B cell (primary cell): ENCODE measurements around the gene ARHGAP15. TPM values are rescaled to one million over a fixed set of nuclear protein-coding genes. Genes with fewer than 3 reads are reported as not detected.

ENCODE experiments used
- ATAC-seq: fragments of 200-7000 bp; cut with Tn5 transposase; one replicate; pipeline ENCODE4 v1.10.0; 2021; ENCODE audit warnings: low read depth, mild to moderate bottlenecking, moderate number of reproducible peaks, moderate library complexity
- CTCF ChIA-PET: fragments of 350-600 bp; sonication (Branson Sonifier 250); formaldehyde crosslinking; loops from one replicate; lab custom pipeline; 2021; ENCODE audit warnings: antibody characterized with exemption, inconsistent platforms; lab: Charles Lee
- POLR2A ChIA-PET: fragments of 350-600 bp; sonication (Branson Sonifier 250); formaldehyde crosslinking; loops from one replicate; lab custom pipeline; 2021; ENCODE audit warnings: antibody characterized with exemption; lab: Charles Lee
- DNase-seq: peaks from one replicate; pipeline ENCODE4 v3.0.0; 2013
- H2AFZ ChIP-seq: 2 replicates; pipeline ENCODE4 v1.6.1; 2012; ENCODE audit warnings: mild to moderate bottlenecking, low read depth, low read length; ENCODE audit not compliant: insufficient read depth, poor library complexity, severe bottlenecking
- H3K27ac ChIP-seq, 2 donors: 1 replicate in 1 of 2; 2 replicates in 1 of 2; pipeline ENCODE4 v1.5.1; 2012 to 2013; ENCODE audit warnings: low read length in 2 of 2, mild to moderate bottlenecking in 2 of 2, moderate library complexity in 1 of 2
- H3K27me3 ChIP-seq, 4 experiments: fragments of 200-600 bp in 1 of 4; sonication (generic) in 1 of 4; replicated peaks in 1 of 4; 1 replicate in 2 of 4; 2 replicates in 2 of 4; pipeline versions ENCODE4 v1.6.1 to v1.7.0; 2013 to 2016; ENCODE audit warnings: low read length in 3 of 4, mild to moderate bottlenecking in 2 of 4, mixed read lengths in 1 of 4, moderate library complexity in 1 of 4; ENCODE audit not compliant: insufficient read depth in 4 of 4, control insufficient read depth in 3 of 4; ENCODE audit errors: control extremely low read depth in 1 of 4
- H3K36me3 ChIP-seq, 2 experiments: replicated peaks in 1 of 2; 1 replicate in 1 of 2; 2 replicates in 1 of 2; pipeline versions ENCODE4 v1.6.1 to v1.7.1; 2013; ENCODE audit warnings: low read length in 1 of 2; ENCODE audit not compliant: insufficient read depth in 2 of 2, control insufficient read depth in 1 of 2; ENCODE audit errors: control extremely low read depth in 1 of 2, extremely low read depth in 1 of 2
- H3K4me1 ChIP-seq, 2 donors: fragments of 200-600 bp in 1 of 2; sonication (generic) in 1 of 2; 1 replicate in 1 of 2; 2 replicates in 1 of 2; pipeline versions ENCODE4 v1.5.1 to v1.6.1; 2013 to 2017; ENCODE audit warnings: low read length in 2 of 2; ENCODE audit not compliant: control insufficient read depth in 2 of 2, insufficient read depth in 2 of 2
- H3K4me2 ChIP-seq: replicated peaks from 2 replicates; pipeline ENCODE3; 2012; ENCODE audit warnings: mild to moderate bottlenecking, low read depth, low read length; ENCODE audit not compliant: poor library complexity, severe bottlenecking
- H3K4me3 ChIP-seq, 5 experiments: fragments of 200-600 bp in 1 of 5; sonication (generic) in 1 of 5; 1 replicate in 3 of 5; 2 replicates in 2 of 5; pipeline versions ENCODE4 v1.5.1 to v1.7.0; 2011 to 2016; ENCODE audit warnings: low read length in 4 of 5, mild to moderate bottlenecking in 4 of 5, low read depth in 2 of 5, control low read depth in 1 of 5, moderate library complexity in 1 of 5; ENCODE audit not compliant: insufficient read depth in 1 of 5; ENCODE audit errors: control extremely low read depth in 1 of 5, extremely low read depth in 1 of 5
- H3K79me2 ChIP-seq: fragments of 200-600 bp; sonication (generic); one replicate; pipeline ENCODE4 v1.6.0; 2016; ENCODE audit warnings: low read length; ENCODE audit not compliant: control insufficient read depth, insufficient read depth
- H3K9ac ChIP-seq: fragments of 200-600 bp; sonication (generic); 2 replicates; pipeline ENCODE4 v1.6.1; 2017; ENCODE audit warnings: mild to moderate bottlenecking, low read length, moderate library complexity
- H3K9me3 ChIP-seq, 3 donors: one replicate each; pipeline versions ENCODE4 v1.6.1 to v1.7.1; 2013; ENCODE audit warnings: low read length in 2 of 3; ENCODE audit not compliant: control insufficient read depth in 2 of 3, insufficient read depth in 1 of 3; ENCODE audit errors: control extremely low read depth in 1 of 3
- H4K20me1 ChIP-seq: 2 replicates; pipeline ENCODE4 v1.6.0; 2012; ENCODE audit warnings: mild to moderate bottlenecking, low read length; ENCODE audit not compliant: insufficient read depth, control insufficient read depth, poor library complexity, severe bottlenecking
- H3K27ac Mint-ChIP-seq: one replicate; pipeline ENCODE4 v1.8.0; 2021; ENCODE audit warnings: mixed read lengths
- H3K27me3 Mint-ChIP-seq: one replicate; pipeline ENCODE4 v1.8.0; 2021; ENCODE audit warnings: mixed read lengths
- H3K4me1 Mint-ChIP-seq: one replicate; pipeline ENCODE4 v1.8.0; 2021; ENCODE audit warnings: mixed read lengths
- H3K4me3 Mint-ChIP-seq: one replicate; pipeline ENCODE4 v1.8.0; 2021; ENCODE audit warnings: mixed read lengths
- H3K9me3 Mint-ChIP-seq: one replicate; pipeline ENCODE4 v1.8.0; 2022; ENCODE audit warnings: mixed read lengths; ENCODE audit not compliant: insufficient read depth
- EZH2 ChIP-seq: IDR thresholded peaks from 2 replicates; pipeline ENCODE4 v1.6.1; 2012; ENCODE audit warnings: borderline replicate concordance, low read depth, mild to moderate bottlenecking, moderate library complexity, low read length; ENCODE audit not compliant: insufficient read depth, poor library complexity, severe bottlenecking
- WGBS: methylation state at CpG from one replicate; pipeline ENCODE4 v1.1.5; 2013; ENCODE audit warnings: missing lambda C conversion rate; ENCODE audit not compliant: insufficient coverage; 5-methylcytosine and 5-hydroxymethylcytosine counted together
- intact Hi-C: fragments of 100-400 bp; cut with micrococcal nuclease; formaldehyde crosslinking; loops from one replicate; pipeline ENCODE4 v1.10.0; 2022
- polyA plus RNA-seq: library from polyadenylated mRNA; depleted of rRNA; stranded (reverse); fragments of >200 nt; gene quantifications from 2 replicates; pipeline ENCODE4 v1.2.3, GENCODE V29; 2012
- total RNA-seq, 2 donors: library from RNA; stranded (reverse); fragments of 120-200 nt in 1 of 2; gene quantifications; 1 replicate in 1 of 2; 2 replicates in 1 of 2; pipeline versions ENCODE4 v1.2.3 to v1.2.4, GENCODE V29; 2013 to 2022
- TF ChIP-seq, protein P1 (sequence below): fragments of 200-600 bp; IDR thresholded peaks from one replicate; pipeline ENCODE4 v1.8.0; 2022; ENCODE audit warnings: antibody characterized with exemption, mild to moderate bottlenecking

The ARHGAP15 gene
- total and polyA plus RNA-seq, 2 donors (not counting 1 experiment from before 2014, with no cell fraction given): 58.6 to 187 TPM

DNA sequence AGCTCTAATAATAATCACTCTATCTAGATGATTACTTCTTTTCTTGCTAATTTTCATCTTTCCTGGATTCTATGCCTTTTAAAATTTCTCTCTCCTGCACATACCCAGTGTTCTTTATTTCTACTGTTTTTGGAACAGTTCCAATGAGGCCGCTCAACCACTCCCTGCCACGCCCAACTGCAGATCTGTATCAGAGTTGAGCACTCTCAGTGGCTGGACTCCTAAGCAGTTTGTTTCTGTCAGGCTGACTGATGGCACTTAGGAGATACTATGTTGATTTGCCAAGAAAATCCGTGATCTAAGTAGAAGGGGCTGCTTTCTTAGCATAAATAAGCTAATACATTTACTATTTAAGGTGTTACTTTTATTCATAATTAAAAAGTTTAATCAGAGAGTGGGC lies 192.8 kb downstream of the ARHGAP15 start:
- TF ChIP-seq, protein P1, sequence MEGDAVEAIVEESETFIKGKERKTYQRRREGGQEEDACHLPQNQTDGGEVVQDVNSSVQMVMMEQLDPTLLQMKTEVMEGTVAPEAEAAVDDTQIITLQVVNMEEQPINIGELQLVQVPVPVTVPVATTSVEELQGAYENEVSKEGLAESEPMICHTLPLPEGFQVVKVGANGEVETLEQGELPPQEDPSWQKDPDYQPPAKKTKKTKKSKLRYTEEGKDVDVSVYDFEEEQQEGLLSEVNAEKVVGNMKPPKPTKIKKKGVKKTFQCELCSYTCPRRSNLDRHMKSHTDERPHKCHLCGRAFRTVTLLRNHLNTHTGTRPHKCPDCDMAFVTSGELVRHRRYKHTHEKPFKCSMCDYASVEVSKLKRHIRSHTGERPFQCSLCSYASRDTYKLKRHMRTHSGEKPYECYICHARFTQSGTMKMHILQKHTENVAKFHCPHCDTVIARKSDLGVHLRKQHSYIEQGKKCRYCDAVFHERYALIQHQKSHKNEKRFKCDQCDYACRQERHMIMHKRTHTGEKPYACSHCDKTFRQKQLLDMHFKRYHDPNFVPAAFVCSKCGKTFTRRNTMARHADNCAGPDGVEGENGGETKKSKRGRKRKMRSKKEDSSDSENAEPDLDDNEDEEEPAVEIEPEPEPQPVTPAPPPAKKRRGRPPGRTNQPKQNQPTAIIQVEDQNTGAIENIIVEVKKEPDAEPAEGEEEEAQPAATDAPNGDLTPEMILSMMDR: no peak
- no peak for TF ChIP-seq EZH2
- H4K20me1 ChIP-seq: peaks cover 21% of the 10 kb centered on the region
- H3K36me3 ChIP-seq: peaks cover 0 to 27% of the 10 kb centered on the region in 2 experiments
- Mint-ChIP-seq H3K9me3 (no peaks in the 10 kb centered on the region), H3K27me3 (no peaks in the 10 kb centered on the region), H3K27ac (no peak overlapping the region), H3K4me1 (peaks cover 8% of the 10 kb centered on the region), H3K4me3 (no peak overlapping the region)
- intact Hi-C loops: no loop called here
- no peaks in the 10 kb centered on the region for H3K9me3 ChIP-seq
- H3K4me1 ChIP-seq: no peaks in the 10 kb centered on the region
- no peak overlapping the region for H3K9ac ChIP-seq
- no peak overlapping the region for H2AFZ ChIP-seq
- no peak for DNase-seq
- H3K4me3 ChIP-seq: no peak overlapping the region
- no peak overlapping the region for H3K4me2 ChIP-seq
- WGBS: 94% methylated on average over 2 of the region's 3 CpGs
- POLR2A ChIA-PET: interaction anchor here (0.6 kb wide), 1 partner anchor 11 kb away, joined by 4 read pairs; no protein-coding TSS in a partner anchor
- peaks cover 25% of the 10 kb centered on the region for H3K79me2 ChIP-seq
- ATAC-seq: no peak
- no peak overlapping the region for H3K27ac ChIP-seq
- no peaks in the 10 kb centered on the region for H3K27me3 ChIP-seq
- CTCF ChIA-PET: interaction anchor here (1.0 kb wide), 1 partner anchor 38 kb away, joined by 4 read pairs; no protein-coding TSS in a partner anchor

DNA sequence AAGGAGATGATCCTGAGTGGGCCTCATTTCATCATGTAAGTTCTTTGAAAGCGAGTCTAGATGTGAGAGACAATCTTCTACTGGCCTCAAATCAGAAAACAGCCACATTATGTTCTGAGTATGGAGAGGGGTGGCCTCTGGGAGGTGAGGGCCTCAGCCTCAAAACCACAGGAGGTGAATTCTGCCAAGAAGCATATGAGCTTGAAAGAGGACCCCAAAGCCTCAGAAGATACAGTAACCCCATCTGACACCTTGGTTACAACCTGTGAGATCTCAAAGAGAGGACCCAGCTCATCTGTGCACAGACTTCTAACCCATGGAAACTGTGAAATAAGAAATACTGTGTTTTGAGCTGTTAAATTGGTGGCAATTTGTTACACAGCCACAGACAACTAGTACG lies 200.1 kb downstream of the ARHGAP15 start:
- ATAC-seq (no peak), DNase-seq (no peak)
- no peaks in the 10 kb centered on the region for H3K4me1 ChIP-seq
- H3K79me2 ChIP-seq: no peaks in the 10 kb centered on the region
- CTCF ChIA-PET: no interaction called here
- H3K4me1 Mint-ChIP-seq: peaks cover 16% of the 10 kb centered on the region
- no peaks in the 10 kb centered on the region for H3K9me3 ChIP-seq
- peak overlapping the region; percentile 5 for H3K27ac Mint-ChIP-seq
- WGBS: no CpG with 5 or more reads among the region's 2 CpGs
- no peak overlapping the region for H3K4me3 ChIP-seq
- no peak overlapping the region for H3K27ac ChIP-seq
- no peak overlapping the region for H3K4me2 ChIP-seq
- no peaks in the 10 kb centered on the region for H3K27me3 Mint-ChIP-seq
- H3K9me3 Mint-ChIP-seq: no peaks in the 10 kb centered on the region
- TF ChIP-seq, protein P1: no peak
- TF ChIP-seq EZH2: no peak
- H2AFZ ChIP-seq: no peak overlapping the region
- peaks cover 7% of the 10 kb centered on the region for H4K20me1 ChIP-seq
- intact Hi-C loops: no loop called here
- no peaks in the 10 kb centered on the region for H3K27me3 ChIP-seq
- H3K9ac ChIP-seq: no peak overlapping the region
- no peak overlapping the region for H3K4me3 Mint-ChIP-seq
- H3K36me3 ChIP-seq: peaks cover 2 to 5% of the 10 kb centered on the region in 2 experiments
- POLR2A ChIA-PET: no interaction called here
